ENCODE data around the gene PDE4D. TPM values are rescaled to one million over a fixed set of nuclear protein-coding genes. Genes with fewer than 3 reads are reported as not detected.

Gene PDE4D
- total RNA-seq, 1 experiment from 2014 or later: 2.1 TPM

GRCh38 chr5:59177644-59178043 is 715.9 kb downstream of the PDE4D start:
- H2BK20ac ChIP-seq (ENCODE audit: low read depth, low read length, poor library complexity, severe bottlenecking): no peak overlapping the region
- no peak overlapping the region for H4K8ac ChIP-seq (replicated peaks; ENCODE audit: insufficient read length, low read depth, low read length)
- H3K18ac ChIP-seq (ENCODE audit: insufficient read length, low read depth, low read length): no peak overlapping the region
- Mint-ChIP-seq H3K27me3 (ENCODE audit: low read depth) (no peaks in the 10 kb centered on the region), H3K36me3 (ENCODE audit: insufficient read depth in 1 of 3, low read depth in 3 of 3) (no peaks in the 10 kb centered on the region), H3K4me3 (no peak overlapping the region), H3K9me3 (no peaks in the 10 kb centered on the region), H3K27ac (no peak overlapping the region), H3K4me1 (peaks cover 3% of the 10 kb centered on the region in 2 experiments)
- H3K14ac ChIP-seq (ENCODE audit: insufficient read depth, low read length): no peak overlapping the region
- no peak overlapping the region for H3K4ac ChIP-seq (ENCODE audit: low read depth, low read length)
- no peak overlapping the region for H2BK5ac ChIP-seq (ENCODE audit: insufficient read length, low read length)
- H2BK15ac ChIP-seq (ENCODE audit: low read depth, low read length): no peak overlapping the region
- H3T11ph ChIP-seq (ENCODE audit: low read length): no peak overlapping the region
- no peak overlapping the region for H4K91ac ChIP-seq (ENCODE audit: insufficient read length, low read depth, low read length)
- WGBS (ENCODE audit: extremely low coverage, insufficient read length, low lambda C conversion rate): no CpG with 5 or more reads among the region's 3 CpGs
- H3K23ac ChIP-seq (ENCODE audit: insufficient read length, low read depth, low read length): no peak overlapping the region
- H4K20me1 ChIP-seq (ENCODE audit: control insufficient read depth, insufficient read depth, insufficient read length): no peaks in the 10 kb centered on the region
- H3K4me1 ChIP-seq (ENCODE audit: insufficient read depth, low read length): peaks cover under 1% of the 10 kb centered on the region; the same call in 1 of the 2 replicates
- no peaks in the 10 kb centered on the region for H3K9me3 ChIP-seq (ENCODE audit: control insufficient read depth, low read depth, low read length)
- DNase-seq: no peak
- H3K9ac ChIP-seq (ENCODE audit: extremely low read depth, insufficient read length, low read length): no peak overlapping the region
- no peaks in the 10 kb centered on the region for H3K79me2 ChIP-seq (ENCODE audit: insufficient read depth, low read length)
- H4K5ac ChIP-seq (ENCODE audit: insufficient read length, low read depth, low read length): no peak overlapping the region
- no peaks in the 10 kb centered on the region for H3K79me1 ChIP-seq (ENCODE audit: insufficient read depth, low read depth, low read length, poor library complexity, severe bottlenecking)
- H3K4me2 ChIP-seq (ENCODE audit: insufficient read depth, insufficient read length, low read length): no peak overlapping the region
- no peaks in the 10 kb centered on the region for H3K23me2 ChIP-seq (ENCODE audit: insufficient read length, low read depth, low read length, poor library complexity, severe bottlenecking)
- TF ChIP-seq CTCF (conservative IDR thresholded peaks at IDR 0.05): no peak
- H2AFZ ChIP-seq (ENCODE audit: low read length): no peak overlapping the region
- H2BK120ac ChIP-seq (ENCODE audit: low read depth, low read length, poor library complexity, severe bottlenecking): no peak overlapping the region
- no peak overlapping the region for H2BK12ac ChIP-seq (ENCODE audit: insufficient read length, low read depth, low read length)
- no peaks in the 10 kb centered on the region for H3K27me3 ChIP-seq (ENCODE audit: insufficient read depth, low read length)
- H3K27ac ChIP-seq (ENCODE audit: insufficient read length, low read depth, low read length): no peak overlapping the region
- no peak overlapping the region for H3K56ac ChIP-seq (ENCODE audit: insufficient read length, low read depth, low read length)
- H2AK5ac ChIP-seq (ENCODE audit: insufficient read length, low read length): no peak overlapping the region
